Epithelial cell of proximal tubule (primary cell): ENCODE data around the gene PTPRN2. TPM values are rescaled to one million over a fixed set of nuclear protein-coding genes. Genes with fewer than 3 reads are reported as not detected.

ENCODE experiments used
- DNase-seq: peaks from one replicate; pipeline ENCODE4 v3.0.0-alpha.2; 2011; ENCODE audit warnings: low read depth
- H3K4me3 ChIP-seq: 2 replicates; pipeline ENCODE4 v1.5.1; 2011; ENCODE audit warnings: low read depth, mild to moderate bottlenecking, low read length
- CTCF ChIP-seq: conservative IDR thresholded peaks from 2 replicates; pipeline ENCODE4 v1.5.1; 2012; ENCODE audit warnings: low read depth, mild to moderate bottlenecking, low read length
- total RNA-seq: library from RNA; depleted of rRNA; stranded (reverse); fragments of >200 nt; gene quantifications from 2 replicates; pipeline ENCODE4 v1.2.3, GENCODE V29; 2015

PTPRN2 gene
- total RNA-seq, 1 donor from 2014 or later = 2.8 TPM

GRCh38 chr7:158556721-158557440 is 30.7 kb downstream of the PTPRN2 start:
- no peak for TF ChIP-seq CTCF
- no peak for DNase-seq
- H3K4me3 ChIP-seq = no peak overlapping the region

GRCh38 chr7:158555034-158555520 is 32.5 kb downstream of the PTPRN2 start:
- DNase-seq = no peak
- H3K4me3 ChIP-seq = no peak overlapping the region
- TF ChIP-seq CTCF = no peak

- TF ChIP-seq CTCF = no peak
- no peak overlapping the region for H3K4me3 ChIP-seq
- no peak for DNase-seq
Observed at GRCh38 chr7:158550886-158551452, 36.7 kb downstream of the PTPRN2 start.

- no peak for DNase-seq
- TF ChIP-seq CTCF = no peak
- no peak overlapping the region for H3K4me3 ChIP-seq
Observed at GRCh38 chr7:158550394-158550700, 37.3 kb downstream of the PTPRN2 start.

- no peak for TF ChIP-seq CTCF
- DNase-seq = no peak
- H3K4me3 ChIP-seq = no peak overlapping the region
Observed at GRCh38 chr7:158549616-158550393, 37.8 kb downstream of the PTPRN2 start.

- no peak for TF ChIP-seq CTCF
- no peak for DNase-seq
- H3K4me3 ChIP-seq = no peak overlapping the region
Observed at GRCh38 chr7:158549176-158549615, 38.4 kb downstream of the PTPRN2 start.
